MM.1S (cell line): Measurements from ENCODE around the gene ELMO1.

Experiments used
- EZH2 ChIP-seq: fragments of 300-600 bp; sonication (generic); optimal IDR thresholded peaks from 2 replicates; pipeline ENCODE3; 2017; ENCODE audit warnings: low read depth, mild to moderate bottlenecking, antibody characterized with exemption, low read length, mixed read lengths
- EZH2phosphoT487 ChIP-seq: fragments of 300-600 bp; sonication (generic); IDR thresholded peaks from 2 replicates; pipeline ENCODE4 v1.6.1; 2018; ENCODE audit warnings: antibody characterized with exemption, low read length
- TF ChIP-seq, protein P1 (sequence below): fragments of 300-600 bp; sonication (generic); IDR thresholded peaks from 2 replicates; pipeline ENCODE4 v1.5.1; 2016; ENCODE audit warnings: antibody characterized with exemption, low read length, mixed read lengths

DNA sequence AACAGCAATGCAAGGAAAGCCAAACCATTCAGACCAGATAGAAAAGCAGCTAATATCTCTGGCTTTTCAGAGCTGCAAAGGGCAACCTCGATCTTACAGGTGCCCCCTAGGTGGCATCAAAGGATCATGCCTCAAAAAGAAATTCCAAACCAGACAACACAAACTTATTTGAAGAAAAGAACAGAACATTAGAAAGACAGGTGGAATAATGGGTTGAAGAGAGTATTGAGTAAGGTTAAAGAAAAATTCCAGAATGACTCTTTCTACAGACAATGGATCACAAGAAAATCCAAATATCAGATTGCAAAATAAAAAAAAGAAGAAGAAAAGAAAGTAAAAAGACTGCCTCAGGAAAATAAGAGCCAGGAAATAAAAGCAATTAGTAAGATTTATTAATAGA, 213.7 kb downstream of the ELMO1 start:
- TF ChIP-seq, protein P1, sequence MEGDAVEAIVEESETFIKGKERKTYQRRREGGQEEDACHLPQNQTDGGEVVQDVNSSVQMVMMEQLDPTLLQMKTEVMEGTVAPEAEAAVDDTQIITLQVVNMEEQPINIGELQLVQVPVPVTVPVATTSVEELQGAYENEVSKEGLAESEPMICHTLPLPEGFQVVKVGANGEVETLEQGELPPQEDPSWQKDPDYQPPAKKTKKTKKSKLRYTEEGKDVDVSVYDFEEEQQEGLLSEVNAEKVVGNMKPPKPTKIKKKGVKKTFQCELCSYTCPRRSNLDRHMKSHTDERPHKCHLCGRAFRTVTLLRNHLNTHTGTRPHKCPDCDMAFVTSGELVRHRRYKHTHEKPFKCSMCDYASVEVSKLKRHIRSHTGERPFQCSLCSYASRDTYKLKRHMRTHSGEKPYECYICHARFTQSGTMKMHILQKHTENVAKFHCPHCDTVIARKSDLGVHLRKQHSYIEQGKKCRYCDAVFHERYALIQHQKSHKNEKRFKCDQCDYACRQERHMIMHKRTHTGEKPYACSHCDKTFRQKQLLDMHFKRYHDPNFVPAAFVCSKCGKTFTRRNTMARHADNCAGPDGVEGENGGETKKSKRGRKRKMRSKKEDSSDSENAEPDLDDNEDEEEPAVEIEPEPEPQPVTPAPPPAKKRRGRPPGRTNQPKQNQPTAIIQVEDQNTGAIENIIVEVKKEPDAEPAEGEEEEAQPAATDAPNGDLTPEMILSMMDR, result peak; percentile 59
- TF ChIP-seq EZH2 (no peak), EZH2phosphoT487 (no peak)
